Right lung (tissue), 10 donors: ENCODE data around the gene SPDYE8. TPM values are rescaled to one million over a fixed set of nuclear protein-coding genes. Genes with fewer than 3 reads are reported as not detected.
A peak's percentile ranks its signal among the peaks of the same experiment; 100 is the strongest.
"Not testable (repeated sequence)": the region's sequence is repeated elsewhere in the genome, so short reads cannot be mapped to it uniquely, and the experiment has no call there.

ENCODE experiments used
- DNase-seq, 2 donors: peaks; one replicate each; pipeline ENCODE4 v3.0.0-alpha.2; 2013
- long read RNA-seq, 8 donors: transcript quantifications; one replicate each; lab custom pipeline, GENCODE V29; 2026
- polyA plus RNA-seq, 5 donors: library from polyadenylated mRNA; unstranded; fragments of 120-200 nt; gene quantifications; one replicate each; pipeline versions ENCODE4 v1.2.1 to v1.2.3, GENCODE V29; 2013; ENCODE audit warnings: inconsistent platforms in 1 of 5, low replicate concordance in 1 of 5; ENCODE audit not compliant: insufficient read length in 5 of 5, insufficient read depth in 1 of 5

The SPDYE8 gene
- under 1 TPM; 0.37 to 0.98 (median 0.78) TPM for polyA plus RNA-seq
- long read RNA-seq, donor 1, partial matches to known transcripts: 28 of 62 reads
- long read RNA-seq, donor 1, other reads (novel, unspliced or antisense): 34 of 62 reads
- long read RNA-seq, donor 2: 0 reads
- long read RNA-seq, donor 3: 0 reads
- long read RNA-seq, donor 4: 0 reads
- long read RNA-seq, donor 5: 0 reads
- long read RNA-seq, donor 6: 0 reads
- long read RNA-seq, donor 7: 0 reads
- long read RNA-seq, donor 8: 0 reads

DNA sequence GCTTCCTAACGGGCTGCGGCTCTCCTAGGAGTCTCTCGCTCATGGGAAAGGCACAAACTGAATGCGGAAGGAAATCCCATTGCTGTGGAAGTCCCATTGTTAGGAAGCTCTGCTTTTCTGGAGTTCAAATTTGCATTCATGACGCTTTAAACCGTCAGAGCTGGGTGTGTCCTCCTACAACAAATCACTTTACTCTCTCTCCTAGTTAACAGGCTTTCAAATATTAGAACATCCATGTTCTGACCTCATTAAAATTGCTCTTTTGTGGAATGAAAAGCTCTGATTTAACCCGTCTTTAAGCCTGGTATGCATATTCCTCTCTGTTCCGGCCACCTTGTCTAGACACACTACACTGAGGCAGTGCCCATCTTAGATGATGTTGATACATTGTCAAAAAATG, at the start of gene SPDYE8:
Gene SPDYE8, minus strand, starts transcription at position 101 of the 400 bp plus-strand sequence. CDS start 1,800 bp downstream, outside the sequence.
- DNase-seq: not testable (repeated sequence)

DNA sequence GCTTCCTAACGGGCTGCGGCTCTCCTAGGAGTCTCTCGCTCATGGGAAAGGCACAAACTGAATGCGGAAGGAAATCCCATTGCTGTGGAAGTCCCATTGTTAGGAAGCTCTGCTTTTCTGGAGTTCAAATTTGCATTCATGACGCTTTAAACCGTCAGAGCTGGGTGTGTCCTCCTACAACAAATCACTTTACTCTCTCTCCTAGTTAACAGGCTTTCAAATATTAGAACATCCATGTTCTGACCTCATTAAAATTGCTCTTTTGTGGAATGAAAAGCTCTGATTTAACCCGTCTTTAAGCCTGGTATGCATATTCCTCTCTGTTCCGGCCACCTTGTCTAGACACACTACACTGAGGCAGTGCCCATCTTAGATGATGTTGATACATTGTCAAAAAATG, 28.2 kb upstream of the SPDYE8 start, which contains the start of gene SPDYE11:
Gene SPDYE11, minus strand, starts transcription at position 101 of the 400 bp plus-strand sequence. CDS start 1,800 bp downstream, outside the sequence.
- not testable (repeated sequence) for DNase-seq

DNA sequence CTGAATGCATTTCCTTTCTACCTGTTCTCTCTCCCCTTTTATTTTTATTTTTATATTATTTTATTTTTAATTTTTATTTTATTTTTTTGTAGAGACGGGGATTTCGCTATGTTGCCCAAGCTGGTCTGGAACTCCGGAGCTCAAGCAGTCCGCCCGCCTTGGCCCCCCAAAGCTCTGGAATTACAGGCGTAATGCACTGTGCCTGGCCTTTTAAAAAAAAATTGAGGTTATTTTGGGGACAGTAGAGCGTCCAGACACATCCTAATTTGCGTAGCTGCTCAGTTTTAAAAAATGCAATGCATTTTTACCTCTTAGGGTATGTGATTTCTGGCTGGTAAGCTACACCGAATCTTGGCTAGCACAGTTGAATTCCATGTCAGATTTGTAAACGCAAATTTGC, 23.1 kb downstream of the SPDYE8 start:
- DNase-seq: not testable (repeated sequence)

DNA sequence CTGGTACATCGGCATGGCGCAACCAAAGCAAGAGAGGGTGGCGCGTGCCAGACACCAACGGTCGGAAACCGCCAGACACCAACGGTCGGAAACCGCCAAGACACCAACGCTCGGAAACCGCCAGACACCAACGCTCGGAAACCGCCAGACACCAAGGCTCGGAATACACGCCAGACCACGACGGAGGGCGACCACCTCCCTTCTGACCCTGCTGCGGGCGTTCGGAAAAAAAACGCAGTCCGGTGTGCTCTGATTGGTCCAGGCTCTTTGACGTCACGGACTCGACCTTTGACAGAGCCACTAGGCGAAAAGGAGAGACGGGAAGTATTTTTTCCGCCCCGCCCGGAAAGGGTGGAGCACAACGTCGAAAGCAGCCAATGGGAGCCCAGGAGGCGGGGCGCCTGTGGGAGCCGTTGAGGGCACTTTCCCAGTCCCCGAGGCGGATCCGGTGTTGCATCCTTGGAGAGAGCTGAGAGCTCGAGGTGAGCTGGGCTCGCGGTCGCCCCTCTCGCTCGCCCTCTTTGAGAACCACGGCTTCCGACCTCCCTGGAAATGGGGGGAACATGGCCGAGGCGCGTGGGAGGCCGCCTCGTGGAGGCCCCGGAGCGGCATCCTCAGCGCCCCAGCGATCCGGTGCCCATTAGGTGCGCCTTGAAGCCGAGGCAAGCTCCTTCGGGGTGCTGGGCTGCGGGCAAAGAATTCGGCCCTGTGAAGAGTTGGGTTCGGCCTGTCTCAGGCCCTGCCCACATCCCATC, 23.7 kb downstream of the SPDYE8 start:
- peak in 1 of 2 donors; percentile 84 for DNase-seq

- not testable (repeated sequence) for DNase-seq
Observed at GRCh38 chr7:73005356-73005692, 24.2 kb downstream of the SPDYE8 start.

- not testable (repeated sequence) for DNase-seq
Observed at GRCh38 chr7:72997887-72998468, 31.6 kb downstream of the SPDYE8 start.

GRCh38 chr7:72997447-72997846, 32.1 kb downstream of the SPDYE8 start:
- DNase-seq: not testable (repeated sequence)

DNA sequence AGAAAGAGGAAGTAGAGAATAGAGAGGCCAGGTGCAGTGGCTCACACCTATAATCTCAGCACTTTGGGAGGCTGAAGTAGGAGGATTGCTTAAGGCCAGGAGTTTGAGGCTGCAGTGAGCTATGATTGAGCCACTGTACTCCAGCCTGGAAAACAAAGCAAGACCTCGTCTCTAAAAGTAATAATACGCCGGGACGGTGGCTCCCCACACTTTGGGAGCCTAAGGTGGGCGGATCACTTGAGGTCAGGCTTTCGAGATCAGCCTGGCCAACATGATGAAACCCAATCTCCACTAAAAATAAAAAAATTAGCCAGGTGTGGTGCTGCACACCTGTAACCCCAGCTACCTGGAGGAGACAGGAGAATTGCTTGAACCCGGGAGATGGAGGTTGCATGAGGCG, 34.1 kb downstream of the SPDYE8 start:
- DNase-seq: not testable (repeated sequence)

DNA sequence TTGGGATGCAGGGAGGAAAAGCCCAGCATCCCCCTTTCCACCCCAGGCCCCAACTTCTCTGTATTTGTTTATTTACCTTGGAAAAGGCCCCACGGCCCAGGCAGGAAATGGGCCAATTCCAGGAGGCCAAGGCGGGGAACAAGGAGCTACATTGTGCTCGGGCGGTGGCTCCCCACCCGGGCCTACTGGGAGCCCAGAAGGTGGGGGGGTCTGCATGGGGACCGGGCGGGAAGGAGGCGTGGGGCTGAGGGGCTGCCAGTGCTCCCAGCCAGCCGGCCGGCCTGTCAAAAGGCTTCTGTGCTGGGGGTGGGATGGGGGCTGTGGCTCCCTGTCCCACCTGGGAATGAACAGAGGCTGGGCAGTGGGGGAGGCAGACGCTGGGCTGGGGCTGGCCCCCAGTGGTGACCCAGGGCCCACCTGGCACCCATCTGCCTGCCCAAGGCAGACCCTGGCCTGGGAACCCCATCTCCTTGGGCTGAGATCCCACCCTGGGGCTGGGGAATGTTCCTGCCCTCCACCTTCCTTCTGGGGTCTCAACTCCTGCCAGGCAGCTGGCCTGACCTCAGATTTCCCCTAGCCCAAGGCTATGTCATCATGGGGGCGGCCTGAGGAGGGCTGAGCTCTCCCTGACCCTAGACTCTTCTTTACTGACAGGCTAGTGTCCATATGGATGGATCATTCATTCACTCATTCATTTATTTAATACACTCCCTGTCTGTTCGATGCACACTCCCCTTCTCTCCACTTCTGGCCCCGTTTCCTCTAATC, 39.2 kb downstream of the SPDYE8 start:
- DNase-seq: not testable (repeated sequence)

DNA sequence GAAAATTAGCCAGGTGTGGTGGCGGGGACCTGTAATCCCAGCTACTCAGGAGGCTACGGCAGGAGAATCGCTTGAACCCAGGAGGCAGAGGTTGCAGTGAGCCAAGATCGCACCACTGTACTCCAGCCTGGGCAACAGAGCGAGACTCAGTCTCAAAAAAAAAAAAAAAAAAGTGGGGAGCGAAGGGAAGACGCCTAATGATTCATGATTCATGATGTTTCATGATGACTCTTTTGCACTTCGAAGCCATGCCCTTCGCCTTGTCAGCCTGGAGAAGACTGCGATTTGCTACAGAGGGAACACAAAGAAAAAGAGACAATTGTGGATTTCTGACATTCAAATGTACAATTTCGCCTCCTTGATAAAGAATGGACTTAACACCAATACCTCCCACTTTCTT, 47.5 kb downstream of the SPDYE8 start:
- not testable (repeated sequence) for DNase-seq

GRCh38 chr7:72980382-72980781, 49.2 kb downstream of the SPDYE8 start:
- DNase-seq: not testable (repeated sequence)

DNA sequence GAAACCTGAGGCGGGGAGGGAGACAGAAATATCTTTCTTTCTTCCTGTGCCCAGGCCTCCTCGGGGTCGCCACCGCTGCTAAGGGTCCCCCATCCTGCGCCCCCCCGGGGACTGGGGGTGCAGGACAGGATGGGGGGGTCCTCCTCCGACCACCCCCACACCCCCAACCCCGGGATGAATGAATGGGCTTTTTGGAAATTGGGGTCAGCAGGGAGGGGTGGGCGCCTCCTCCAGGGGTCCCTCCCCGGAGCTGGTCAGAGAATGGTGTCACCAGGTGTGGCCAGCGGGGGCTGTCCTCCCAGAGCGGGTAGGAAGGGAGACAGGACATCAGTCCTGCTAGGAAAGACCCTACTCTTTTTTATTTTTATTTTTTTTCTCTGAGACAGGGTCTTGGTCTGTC, 53.1 kb downstream of the SPDYE8 start:
- DNase-seq: not testable (repeated sequence)

DNA sequence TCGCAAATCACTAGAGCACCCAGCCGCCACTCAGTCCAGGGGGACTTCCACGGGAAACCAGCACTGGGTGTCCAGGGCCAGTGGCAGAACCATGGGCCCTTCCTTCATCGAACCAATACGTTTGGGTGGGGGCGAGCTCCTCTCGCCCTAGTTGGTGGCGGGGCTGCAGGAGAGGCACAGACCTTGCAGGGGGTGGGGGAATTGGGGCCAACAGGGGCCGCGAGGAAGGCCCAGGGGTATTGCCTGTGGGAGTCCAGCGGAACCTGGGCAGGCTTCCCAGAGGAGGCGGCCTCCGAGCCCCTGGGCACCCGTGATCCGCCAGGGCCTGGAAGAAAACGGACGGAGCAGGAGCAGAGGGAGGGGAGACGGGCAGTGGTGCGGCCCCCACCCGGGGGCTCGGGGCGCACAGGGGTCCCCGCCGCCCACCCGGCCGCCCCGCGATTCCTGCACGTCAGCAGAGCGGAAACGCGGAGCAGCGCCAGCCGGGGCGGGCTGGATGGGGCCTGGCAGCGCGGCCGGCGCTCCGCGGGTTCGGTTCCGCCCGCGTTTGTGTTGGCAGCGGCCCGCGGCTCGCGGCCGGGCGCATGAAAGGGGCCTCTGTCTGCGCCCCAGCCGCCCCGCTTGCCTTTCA, 53.8 kb downstream of the SPDYE8 start:
- DNase-seq: not testable (repeated sequence)

DNA sequence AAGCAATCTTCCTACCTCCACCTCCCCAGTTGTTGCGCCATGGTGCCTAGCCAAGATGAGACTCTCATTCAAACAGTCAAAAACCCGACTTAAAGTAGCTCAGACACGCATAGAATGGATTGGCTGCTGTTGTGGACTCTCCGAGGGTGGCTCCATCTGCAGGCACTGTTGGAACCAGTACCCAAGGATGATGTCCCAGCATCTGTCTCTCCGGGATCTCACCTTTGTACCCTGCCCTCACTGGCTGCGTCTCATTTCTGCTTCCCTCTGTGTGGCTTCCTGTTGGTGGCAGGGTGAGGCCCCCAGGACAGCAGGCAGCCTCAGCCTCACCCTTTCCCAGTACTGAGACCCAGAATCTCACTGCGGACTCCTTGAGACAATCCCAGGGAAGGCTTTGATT, 54.8 kb downstream of the SPDYE8 start:
- DNase-seq: not testable (repeated sequence)

DNA sequence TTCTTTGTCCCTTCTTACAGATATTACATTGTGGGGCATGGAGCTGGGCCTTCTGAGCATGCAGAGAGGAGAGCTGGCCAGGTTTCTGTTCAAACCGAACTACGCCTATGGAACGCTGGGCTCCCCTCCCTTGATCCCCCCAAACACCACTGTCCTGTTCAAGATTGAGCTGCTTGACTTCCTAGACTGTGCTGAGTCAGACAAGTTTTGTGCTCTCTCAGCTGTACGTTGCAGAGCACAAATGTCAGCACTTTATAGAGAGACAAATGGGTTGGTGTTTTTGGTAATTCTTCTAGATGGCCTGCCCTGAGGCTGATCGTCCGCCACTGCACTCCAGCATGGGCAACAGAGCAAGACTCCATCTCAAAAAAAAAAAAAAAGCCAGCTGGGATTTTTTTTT, 58.1 kb downstream of the SPDYE8 start:
- not testable (repeated sequence) for DNase-seq

Other genes starting within 250 kb of the SPDYE8 start
- gene TYW1B, start 201.6 kb downstream of the SPDYE8 start, polyA plus RNA-seq: 1 to 10 TPM; 3.2 to 8.5 (median 7.6) TPM
- 10 to 100 TPM; 32.2 to 48.4 (median 42.5) TPM for gene POM121, start 104.7 kb downstream of the SPDYE8 start, polyA plus RNA-seq
- 1 to 10 TPM in 4 of 5 donors, under 1 TPM in 1; 0.99 to 2.6 (median 1.7) TPM for gene TRIM74, start 60.3 kb downstream of the SPDYE8 start, polyA plus RNA-seq
- gene SPDYE11, start 28.1 kb upstream of the SPDYE8 start, polyA plus RNA-seq: 1 to 10 TPM in 2 of 5 donors, under 1 TPM in 3; 0.56 to 1.8 (median 0.98) TPM
- gene SPDYE9, start 56.3 kb upstream of the SPDYE8 start, polyA plus RNA-seq: 1 to 10 TPM in 2 of 5 donors, under 1 TPM in 3; 0.49 to 1.7 (median 0.98) TPM